NCI-H2196 (cell line): Measurements from ENCODE around the gene FBLN1.
"Not testable (repeated sequence)": the region's sequence is repeated elsewhere in the genome, so short reads cannot be mapped to it uniquely, and the experiment has no call there.

ENCODE experiments used
- DNase-seq: peaks from one replicate; lab custom pipeline; 2025; ENCODE audit not compliant: unreplicated experiment; lab: John Stamatoyannopoulos, UW

The FBLN1 gene, protein sequence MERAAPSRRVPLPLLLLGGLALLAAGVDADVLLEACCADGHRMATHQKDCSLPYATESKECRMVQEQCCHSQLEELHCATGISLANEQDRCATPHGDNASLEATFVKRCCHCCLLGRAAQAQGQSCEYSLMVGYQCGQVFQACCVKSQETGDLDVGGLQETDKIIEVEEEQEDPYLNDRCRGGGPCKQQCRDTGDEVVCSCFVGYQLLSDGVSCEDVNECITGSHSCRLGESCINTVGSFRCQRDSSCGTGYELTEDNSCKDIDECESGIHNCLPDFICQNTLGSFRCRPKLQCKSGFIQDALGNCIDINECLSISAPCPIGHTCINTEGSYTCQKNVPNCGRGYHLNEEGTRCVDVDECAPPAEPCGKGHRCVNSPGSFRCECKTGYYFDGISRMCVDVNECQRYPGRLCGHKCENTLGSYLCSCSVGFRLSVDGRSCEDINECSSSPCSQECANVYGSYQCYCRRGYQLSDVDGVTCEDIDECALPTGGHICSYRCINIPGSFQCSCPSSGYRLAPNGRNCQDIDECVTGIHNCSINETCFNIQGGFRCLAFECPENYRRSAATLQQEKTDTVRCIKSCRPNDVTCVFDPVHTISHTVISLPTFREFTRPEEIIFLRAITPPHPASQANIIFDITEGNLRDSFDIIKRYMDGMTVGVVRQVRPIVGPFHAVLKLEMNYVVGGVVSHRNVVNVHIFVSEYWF

DNA sequence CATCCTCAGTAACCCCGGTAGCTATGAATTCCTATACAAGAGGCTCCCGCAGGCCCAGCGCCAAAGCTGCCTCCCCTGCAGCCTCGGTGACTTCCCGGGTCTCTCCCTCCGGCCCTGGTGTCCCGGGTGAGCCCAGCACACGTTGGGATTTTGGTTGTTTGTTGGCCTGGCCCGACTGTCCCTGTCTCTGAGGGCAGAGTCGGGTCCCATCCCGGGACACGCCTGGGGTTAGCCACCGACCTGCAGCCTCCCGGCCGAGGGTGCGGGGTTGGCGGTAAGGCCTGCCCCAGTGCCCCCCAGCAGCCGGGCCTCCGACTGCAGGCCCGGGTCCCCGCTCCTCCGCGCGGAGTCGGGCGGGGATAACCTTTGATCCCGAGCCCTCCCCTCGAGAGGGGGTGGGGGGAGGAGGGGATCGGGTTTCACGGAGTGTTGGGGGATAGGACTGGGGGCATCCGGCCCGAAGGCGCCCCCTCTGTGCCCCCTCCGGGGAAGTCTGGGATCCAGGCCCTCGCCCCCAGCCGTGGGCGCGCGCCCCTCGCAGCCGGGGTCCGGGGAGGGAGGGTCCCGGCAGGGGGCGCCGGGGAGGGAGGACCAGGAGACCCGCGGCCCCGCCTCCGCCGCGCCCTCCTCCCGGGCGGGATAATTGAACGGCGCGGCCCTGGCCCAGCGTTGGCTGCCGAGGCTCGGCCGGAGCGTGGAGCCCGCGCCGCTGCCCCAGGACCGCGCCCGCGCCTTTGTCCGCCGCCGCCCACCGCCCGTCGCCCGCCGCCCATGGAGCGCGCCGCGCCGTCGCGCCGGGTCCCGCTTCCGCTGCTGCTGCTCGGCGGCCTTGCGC is at the start of gene FBLN1:
TSS of gene FBLN1 (plus strand) at position 669 of the 835 bp plus-strand sequence. CDS start at position 772, 103 bp downstream.
- DNase-seq: peak; percentile 6

DNA sequence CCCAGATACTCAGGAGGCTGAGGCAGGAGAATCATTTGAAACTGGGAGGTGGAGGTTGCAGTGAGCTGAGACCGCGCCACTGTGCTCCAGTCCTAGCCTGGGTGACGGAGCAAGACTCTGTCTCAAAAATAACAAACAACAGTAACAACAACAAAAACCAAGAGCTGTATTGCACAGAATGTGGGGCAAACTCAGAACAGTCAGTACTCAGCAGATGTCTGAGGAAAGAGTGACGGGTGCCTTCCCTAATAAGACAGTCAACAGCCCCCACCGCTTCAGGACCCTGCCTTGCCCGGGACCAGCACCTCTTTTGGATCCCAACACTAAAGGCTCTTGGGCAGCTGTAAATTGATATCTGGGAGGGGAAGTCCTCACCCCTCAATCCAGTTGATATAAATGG is 48.9 kb upstream of the FBLN1 start:
- no peak for DNase-seq

DNA sequence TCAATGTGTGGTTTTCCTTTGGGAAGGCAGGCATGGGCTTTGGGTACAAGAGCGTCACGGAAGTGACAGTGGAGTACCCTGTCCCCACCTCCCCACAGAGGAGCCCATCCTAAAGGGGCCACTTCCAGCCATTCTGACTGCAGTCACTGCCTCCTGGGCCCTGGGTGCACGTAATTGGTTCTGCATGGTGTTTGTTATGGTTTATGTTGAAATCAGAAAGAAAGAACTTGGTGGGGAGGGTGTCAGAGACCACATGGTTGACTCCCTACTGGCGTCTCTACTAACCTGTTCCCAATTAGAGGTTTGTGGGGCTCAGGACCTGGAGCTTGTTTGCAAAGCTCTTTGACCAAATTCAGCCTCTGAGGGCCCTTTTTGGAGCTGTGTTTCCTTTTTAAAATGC is 48.4 kb upstream of the FBLN1 start:
- no peak for DNase-seq

DNA sequence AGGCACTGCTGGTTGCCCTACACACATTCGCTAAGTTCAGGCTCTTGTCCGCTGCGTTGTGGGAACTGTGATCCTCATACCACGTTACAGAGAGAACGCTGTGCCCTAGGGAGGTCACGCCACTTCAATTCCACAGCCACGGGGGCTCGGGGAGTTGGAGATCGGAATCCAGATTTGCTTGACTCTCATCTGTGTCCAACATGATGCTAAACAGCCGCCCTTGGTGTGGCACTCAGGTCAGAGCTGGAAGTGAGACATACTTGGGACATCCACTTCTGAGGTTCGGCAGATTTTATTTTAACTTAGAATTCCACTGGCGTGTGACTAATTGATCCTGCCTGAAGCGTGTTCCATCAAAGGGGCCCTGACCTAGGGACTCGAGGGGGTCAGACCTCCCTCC is 47.5 kb upstream of the FBLN1 start:
- DNase-seq: no peak

DNA sequence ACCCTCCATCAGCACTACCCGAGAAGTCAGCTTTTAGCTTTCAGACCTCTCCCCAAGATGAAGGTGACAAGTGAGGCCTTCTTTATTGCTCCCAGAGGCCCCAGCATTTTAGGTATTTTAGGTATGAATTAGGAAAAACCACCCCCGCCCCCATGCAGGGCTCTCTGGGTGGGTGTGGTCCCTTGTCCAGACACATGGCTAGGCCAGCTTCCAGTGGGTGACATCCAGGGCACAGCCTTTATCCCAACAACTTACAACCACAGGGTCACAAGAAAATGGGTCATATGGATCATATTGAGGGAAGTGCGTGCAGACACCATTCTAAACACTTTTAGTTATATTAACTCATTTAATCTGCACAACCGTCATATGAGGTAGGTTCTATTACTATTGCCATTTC is 47.1 kb upstream of the FBLN1 start:
- DNase-seq: no peak

DNA sequence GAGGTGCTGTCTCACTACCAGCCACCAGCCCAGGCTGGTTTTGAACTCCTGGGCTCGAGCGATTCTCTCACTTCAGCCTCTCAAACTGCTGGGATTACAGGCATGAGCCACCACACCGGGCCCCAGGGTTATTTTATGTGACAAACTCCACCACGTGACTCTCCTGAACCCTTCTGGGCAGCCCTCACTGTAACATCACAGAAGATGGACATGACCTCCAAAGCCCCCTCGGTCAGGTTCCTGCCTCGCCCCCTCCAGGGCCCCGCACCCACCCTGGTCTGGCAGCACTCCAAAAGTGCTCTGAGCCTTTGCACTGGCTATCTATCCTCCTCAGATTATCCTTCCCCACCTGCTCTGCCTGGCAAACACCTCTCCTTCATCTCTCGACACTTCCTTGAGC is 45.9 kb upstream of the FBLN1 start:
- DNase-seq: no peak

DNA sequence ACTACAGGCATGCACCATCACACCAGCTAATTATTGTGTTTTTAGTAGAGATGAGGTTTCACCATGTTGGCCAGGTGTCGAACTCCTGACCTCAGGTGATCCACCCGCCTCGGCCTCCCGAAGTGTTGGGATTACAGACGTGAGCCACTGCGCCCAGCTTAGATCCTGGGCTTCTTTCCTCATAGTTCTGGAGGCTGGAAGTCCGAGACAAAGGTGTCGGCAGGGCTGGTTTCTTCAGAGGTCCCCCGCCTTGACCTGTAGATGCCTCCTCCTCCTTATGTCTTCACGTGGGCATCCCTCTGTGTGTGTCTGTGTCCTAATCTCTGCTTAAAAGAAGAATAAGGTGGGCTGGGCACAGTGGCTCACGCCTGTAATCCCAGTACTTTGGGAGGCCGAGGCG is 44.2 kb upstream of the FBLN1 start:
- no peak for DNase-seq

DNA sequence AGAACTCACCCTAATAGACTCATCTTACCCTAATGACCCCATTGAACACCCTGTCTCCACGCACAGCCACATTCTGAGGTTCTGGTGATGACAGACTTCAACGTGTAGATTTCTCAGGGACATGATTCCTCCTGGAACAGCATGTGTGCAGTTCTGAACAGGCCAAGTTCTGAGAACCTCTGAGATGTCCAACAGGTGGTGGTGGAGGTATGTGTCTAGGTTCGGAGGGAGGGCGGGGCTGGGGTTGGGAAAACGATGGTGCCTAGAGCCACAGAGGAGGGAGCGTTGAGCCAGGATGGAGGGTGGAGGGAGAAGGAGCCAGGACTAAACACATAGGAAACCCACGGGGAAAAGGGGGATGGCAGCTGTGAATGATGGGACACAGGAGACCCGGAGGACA is 43.4 kb upstream of the FBLN1 start:
- DNase-seq: no peak

DNA sequence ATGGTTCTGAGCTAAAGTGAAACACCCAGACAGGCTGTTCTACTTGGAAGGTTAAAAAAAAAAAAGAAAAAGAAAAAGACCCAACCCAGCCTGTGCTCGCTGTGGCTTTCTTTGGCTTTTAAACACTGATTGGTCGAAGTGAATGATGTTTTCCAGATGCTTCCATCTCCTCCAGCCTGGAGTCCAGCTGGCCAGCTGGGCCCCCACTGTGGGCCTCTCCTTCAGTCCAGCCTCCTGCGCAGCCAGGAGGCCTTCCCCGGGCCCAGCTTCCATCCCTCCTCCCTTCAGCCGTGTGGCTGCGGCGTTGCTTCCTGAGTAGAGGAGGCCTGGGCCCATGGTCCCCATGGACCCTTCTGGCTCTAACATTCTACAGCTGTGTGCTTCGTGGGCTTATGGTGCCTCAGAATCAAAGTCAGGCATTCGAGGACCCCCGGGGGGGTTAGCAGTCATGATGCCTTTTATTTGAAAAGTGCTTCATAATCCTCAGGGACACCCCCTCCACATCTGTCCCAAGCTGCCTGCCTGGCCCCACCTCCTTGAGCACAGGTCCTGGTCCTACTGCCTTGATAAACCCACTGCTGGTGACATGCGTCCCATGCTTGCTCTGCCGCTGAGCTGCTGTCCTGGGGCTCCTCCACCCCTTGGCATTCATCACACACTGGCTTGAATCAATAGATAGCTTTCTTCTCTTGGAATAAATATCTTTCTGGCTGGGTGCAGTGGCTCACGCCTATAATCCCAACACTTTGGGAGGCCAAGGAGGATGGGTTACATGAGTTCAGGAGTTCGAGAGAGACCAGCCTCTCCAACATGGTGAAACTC is 42.2 kb upstream of the FBLN1 start:
- no peak for DNase-seq

DNA sequence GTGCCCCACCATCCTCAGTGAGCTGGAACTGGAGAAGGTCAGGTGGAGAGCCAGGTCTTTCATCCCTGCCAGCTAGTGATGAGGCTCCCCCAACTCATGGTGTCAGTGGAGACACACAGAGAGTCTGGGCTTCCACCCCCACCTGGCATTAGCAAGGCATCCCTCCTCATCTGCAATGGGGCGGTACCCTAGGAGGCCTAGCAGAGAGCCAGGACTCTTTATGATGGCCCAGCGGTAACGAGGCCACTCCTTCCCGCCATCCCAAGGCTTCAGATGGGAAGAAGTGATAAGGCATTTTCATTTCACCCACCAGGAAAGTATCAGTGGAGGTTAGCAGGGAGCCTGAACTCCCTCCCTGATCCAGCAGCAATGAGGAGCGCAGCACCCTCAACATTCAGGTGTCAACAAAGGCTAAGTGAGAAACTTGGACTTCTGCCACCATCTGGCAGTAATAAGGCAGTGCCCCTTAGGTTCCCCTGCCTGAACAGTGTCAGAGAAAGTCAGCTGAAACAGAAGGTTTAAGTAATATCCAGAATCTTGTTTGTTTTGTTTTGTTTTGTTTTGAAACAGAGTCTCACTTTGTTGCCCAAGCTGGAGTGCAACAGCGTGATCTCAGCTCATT is 40.5 kb upstream of the FBLN1 start:
- no peak for DNase-seq

- not testable (repeated sequence) for DNase-seq
Measured at GRCh38 chr22:45463691-45464090, 39.0 kb upstream of the FBLN1 start.

- DNase-seq: no peak
Measured at GRCh38 chr22:45465633-45466032, 37.0 kb upstream of the FBLN1 start.

GRCh38 chr22:45468872-45469271 is 33.8 kb upstream of the FBLN1 start:
- no peak for DNase-seq

DNA sequence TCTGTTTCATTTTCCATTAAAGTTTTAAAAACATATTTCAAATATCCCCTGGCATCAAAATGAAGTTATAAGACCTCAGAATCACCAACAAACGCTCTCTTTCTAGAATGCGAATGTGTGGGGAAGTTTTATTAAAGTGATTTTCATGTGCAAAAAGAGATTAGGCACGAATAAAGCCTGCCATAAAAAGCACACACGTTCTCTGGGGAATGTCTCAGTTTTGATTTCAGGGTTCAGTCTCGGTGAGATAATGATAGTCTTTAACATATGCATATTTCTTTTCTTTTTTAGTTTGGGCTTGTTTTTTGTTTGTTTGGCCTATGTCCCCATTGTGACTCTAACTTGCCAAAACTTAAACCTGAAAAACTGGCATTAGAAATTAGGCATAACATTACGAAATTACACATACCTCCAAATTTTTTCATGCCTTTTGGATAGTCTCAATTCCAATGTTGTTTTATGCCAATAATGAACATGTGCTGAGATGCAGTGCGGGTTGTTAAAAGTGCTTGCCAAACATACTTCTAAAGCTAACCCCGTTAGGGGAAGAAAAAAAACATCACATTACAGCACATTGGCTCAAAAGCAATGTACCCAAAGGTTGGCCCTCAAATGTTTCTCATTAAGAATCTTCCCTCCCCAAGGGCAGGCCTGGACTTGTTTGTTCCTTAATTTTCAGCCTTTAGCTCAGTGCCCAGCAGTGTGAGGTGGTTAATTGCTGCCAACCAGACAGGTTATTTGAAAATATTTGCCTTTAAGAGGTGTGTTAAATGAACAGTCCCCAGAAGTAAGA is 33.2 kb upstream of the FBLN1 start:
- DNase-seq: peak; percentile 8

GRCh38 chr22:45470871-45471270 is 31.8 kb upstream of the FBLN1 start:
- DNase-seq: no peak

DNA sequence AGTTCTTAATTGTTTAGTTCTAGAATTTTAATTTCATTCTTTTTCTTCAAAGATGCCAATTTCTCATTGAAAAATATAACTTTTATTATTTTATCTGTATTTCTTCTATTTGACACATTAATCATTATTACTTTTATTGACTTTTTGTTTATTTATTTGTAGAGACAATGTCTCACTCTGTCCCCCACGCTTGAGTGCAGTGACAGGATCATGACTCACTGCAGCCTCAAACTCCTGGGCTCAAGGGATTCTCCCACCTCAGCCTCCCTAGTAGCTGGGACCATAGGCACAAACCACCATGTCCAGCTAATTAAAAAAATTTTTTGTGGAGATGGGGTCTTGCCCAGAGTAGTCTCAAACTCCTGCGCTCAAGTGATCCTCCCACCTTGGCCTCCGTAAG is 30.3 kb upstream of the FBLN1 start:
- no peak for DNase-seq

DNA sequence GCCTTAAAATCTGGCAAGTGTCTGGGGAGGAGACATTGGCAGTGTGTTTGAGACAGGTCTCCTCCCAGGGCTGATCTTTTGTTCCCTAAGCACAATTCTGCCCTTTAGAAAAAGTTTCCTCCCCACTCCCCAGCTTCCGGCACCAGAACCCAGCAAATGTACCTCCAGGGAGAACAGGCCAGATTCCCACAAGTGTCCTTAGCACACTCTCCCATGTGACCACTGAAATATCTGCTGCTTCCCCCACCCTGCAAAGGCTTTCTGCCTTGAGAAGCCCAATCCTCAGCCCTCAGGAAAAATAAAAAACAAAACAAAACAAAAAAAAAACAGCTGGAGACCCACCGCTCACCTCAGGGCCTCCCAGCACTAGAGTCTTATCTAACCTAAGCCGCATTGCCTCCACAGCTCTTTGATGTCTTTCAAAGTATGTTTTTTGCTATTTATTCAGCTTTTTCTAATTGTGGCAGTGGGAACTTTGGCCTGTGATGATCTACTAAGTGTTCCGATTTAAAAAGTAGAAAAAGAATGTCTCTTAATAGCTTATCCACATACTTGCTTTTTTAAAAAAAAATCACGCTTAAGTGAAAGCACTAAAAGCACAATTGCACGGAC is 29.0 kb upstream of the FBLN1 start:
- DNase-seq: no peak

DNA sequence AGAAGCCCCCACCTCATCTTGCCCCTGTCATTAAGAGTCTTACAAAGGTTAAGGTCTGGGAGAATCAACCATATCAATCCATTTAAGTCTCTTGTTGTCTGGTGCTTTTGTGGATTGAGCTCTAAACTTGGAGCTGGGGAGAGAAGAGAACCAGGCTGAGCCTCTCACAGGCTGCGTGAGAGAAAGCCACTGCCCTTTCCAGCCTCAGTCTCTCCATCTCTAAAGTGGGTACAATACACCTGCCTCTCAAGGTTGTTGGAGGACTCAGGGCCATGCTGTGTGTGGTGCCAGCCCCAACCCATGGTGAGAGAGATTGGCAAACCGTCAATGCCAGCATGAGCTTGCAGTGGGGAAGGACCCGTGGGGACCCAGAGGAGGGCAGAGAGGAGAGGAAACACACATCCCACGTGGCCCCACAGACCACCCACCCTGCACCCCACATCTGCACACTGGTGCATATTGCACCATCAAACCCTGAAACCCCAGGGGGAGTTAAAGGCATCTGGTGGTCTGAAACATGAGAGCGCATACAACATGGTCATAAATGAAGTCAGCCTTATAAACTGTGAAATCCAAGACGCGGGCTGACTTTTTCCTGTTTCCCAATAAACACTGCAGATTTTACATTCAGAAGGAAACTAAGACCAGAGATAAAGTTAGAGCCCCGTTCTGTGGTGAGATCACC is 27.5 kb upstream of the FBLN1 start:
- no peak for DNase-seq
